BJ (cell line): Measurements from ENCODE around the gene PGGT1B. TPM values are rescaled to one million over a fixed set of nuclear protein-coding genes. Genes with fewer than 3 reads are reported as not detected.

Source experiments
- CTCF ChIA-PET: fragments of 350-600 bp; formaldehyde crosslinking; extraction: SDS; loops from one replicate; lab custom pipeline; 2021; ENCODE audit warnings: antibody characterized with exemption, inconsistent platforms; lab: Yijun Ruan, JAX
- POLR2A ChIA-PET: fragments of 300-600 bp; sonication (Branson Sonifier 250); formaldehyde crosslinking; extraction: SDS; loops from one replicate; lab custom pipeline; 2021; ENCODE audit warnings: antibody characterized with exemption; lab: Charles Lee
- DNase-seq: peaks from one replicate; pipeline ENCODE4 v3.0.0-alpha.2; 2011; ENCODE audit warnings: low read depth
- H3K27me3 ChIP-seq: 2 replicates; pipeline ENCODE4 v1.6.0; 2011; ENCODE audit warnings: low read length; ENCODE audit not compliant: control insufficient read depth, insufficient read depth
- H3K36me3 ChIP-seq: 2 replicates; pipeline ENCODE4 v1.5.1; 2011; ENCODE audit warnings: low read length; ENCODE audit not compliant: control insufficient read depth, insufficient read depth
- H3K4me3 ChIP-seq: 2 replicates; pipeline ENCODE4 v1.5.1; 2011; ENCODE audit warnings: low read depth, mild to moderate bottlenecking, control low read depth, low read length
- polyA plus RNA-seq: library from polyadenylated mRNA; depleted of rRNA; stranded (reverse); fragments of >200 nt; gene quantifications from 2 replicates; pipeline ENCODE4 v1.2.3, GENCODE V29; 2011
- TF ChIP-seq, protein P1 (sequence below): IDR thresholded peaks from 2 replicates; pipeline ENCODE4 v1.5.1; 2011; ENCODE audit warnings: low read depth, mild to moderate bottlenecking, control low read depth, inconsistent platforms, low read length, moderate library complexity; ENCODE audit not compliant: insufficient read depth

PGGT1B gene
- polyA plus RNA-seq, 1 experiment: 2.1 TPM

- TF ChIP-seq, protein P1, sequence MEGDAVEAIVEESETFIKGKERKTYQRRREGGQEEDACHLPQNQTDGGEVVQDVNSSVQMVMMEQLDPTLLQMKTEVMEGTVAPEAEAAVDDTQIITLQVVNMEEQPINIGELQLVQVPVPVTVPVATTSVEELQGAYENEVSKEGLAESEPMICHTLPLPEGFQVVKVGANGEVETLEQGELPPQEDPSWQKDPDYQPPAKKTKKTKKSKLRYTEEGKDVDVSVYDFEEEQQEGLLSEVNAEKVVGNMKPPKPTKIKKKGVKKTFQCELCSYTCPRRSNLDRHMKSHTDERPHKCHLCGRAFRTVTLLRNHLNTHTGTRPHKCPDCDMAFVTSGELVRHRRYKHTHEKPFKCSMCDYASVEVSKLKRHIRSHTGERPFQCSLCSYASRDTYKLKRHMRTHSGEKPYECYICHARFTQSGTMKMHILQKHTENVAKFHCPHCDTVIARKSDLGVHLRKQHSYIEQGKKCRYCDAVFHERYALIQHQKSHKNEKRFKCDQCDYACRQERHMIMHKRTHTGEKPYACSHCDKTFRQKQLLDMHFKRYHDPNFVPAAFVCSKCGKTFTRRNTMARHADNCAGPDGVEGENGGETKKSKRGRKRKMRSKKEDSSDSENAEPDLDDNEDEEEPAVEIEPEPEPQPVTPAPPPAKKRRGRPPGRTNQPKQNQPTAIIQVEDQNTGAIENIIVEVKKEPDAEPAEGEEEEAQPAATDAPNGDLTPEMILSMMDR: no peak
- H3K4me3 ChIP-seq: no peak overlapping the region
- DNase-seq: no peak
- ChIA-PET POLR2A (no interaction called here), CTCF (no interaction called here)
- H3K27me3 ChIP-seq: no peaks in the 10 kb centered on the region
- H3K36me3 ChIP-seq: no peaks in the 10 kb centered on the region
These were observed 26.4 kb upstream of the PGGT1B start for GRCh38 chr5:115289104-115289503.

DNA sequence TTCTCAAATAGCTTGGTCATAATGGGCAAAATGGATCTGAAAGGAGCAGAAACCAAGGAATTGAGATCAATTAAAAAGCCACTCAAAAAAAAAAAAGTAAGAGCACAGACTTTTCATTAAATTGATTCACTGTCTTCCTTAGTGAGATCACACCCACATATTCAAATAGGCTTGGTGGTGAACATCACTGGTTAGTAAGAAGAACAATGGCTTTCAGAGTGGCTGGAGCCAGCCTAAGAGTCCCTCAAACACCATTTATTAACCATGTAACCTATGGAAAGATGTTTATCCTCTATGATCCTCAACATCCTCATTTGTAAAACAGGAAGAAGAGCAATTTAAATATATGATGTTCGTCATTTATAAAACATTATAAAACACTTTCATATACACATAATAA lies 21.3 kb upstream of the PGGT1B start:
- Histone ChIP-seq H3K4me3 (no peak overlapping the region), H3K36me3 (no peaks in the 10 kb centered on the region), H3K27me3 (no peaks in the 10 kb centered on the region)
- TF ChIP-seq, protein P1: no peak
- ChIA-PET CTCF (interaction anchor here (1.2 kb wide), 1 partner anchor 12 kb away, joined by 3 read pairs; the partner anchor contains the start of gene CCDC112), POLR2A (no interaction called here)
- DNase-seq: no peak

- Histone ChIP-seq H3K27me3 (no peaks in the 10 kb centered on the region), H3K36me3 (no peaks in the 10 kb centered on the region), H3K4me3 (no peak overlapping the region)
- TF ChIP-seq, protein P1: no peak
- ChIA-PET CTCF (no interaction called here), POLR2A (no interaction called here)
- no peak for DNase-seq
These were observed 19.5 kb upstream of the PGGT1B start for GRCh38 chr5:115282131-115282530.

GRCh38 chr5:115274584-115274983 lies 11.9 kb upstream of the PGGT1B start:
- H3K36me3 ChIP-seq: no peaks in the 10 kb centered on the region
- no peak overlapping the region for H3K4me3 ChIP-seq
- DNase-seq: no peak
- ChIA-PET CTCF (no interaction called here), POLR2A (no interaction called here)
- no peaks in the 10 kb centered on the region for H3K27me3 ChIP-seq
- TF ChIP-seq, protein P1: no peak

DNA sequence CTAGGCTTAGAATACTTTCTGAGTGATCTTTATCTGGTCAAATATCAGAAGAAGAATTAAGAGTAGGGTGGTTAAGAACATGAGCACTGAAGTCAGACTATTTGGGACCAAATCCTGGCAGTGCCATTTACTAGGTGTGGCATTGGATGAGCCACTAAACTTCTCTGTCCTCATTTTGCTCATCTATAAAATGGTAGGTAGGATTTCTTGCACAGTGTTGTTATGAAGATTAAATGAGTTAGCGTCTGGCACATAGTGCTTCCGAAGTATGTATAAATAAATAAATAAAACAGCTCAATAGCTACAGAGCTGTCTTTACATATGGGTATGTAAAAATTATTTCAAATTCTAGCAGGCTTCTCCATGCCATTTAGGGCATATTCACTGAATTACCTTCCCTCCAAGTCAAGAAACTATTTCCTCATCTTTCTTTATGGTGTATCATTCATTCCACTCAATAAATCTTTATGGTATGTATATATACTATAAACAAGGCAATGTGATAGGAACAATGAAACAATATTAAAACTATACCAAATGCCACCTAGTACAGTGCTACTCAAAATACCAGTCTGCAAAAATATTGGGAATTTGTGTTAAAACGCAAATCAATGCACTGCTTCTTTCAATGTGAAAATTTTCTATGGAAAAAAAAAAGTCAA lies 9.8 kb upstream of the PGGT1B start:
- Histone ChIP-seq H3K36me3 (no peaks in the 10 kb centered on the region), H3K4me3 (no peak overlapping the region), H3K27me3 (no peaks in the 10 kb centered on the region)
- ChIA-PET POLR2A (no interaction called here), CTCF (no interaction called here)
- TF ChIP-seq, protein P1: no peak
- DNase-seq: no peak
